Naive B cell (primary cell): ENCODE results near the gene RXRA. TPM values are rescaled to one million over a fixed set of nuclear protein-coding genes. Genes with fewer than 3 reads are reported as not detected.
A peak's percentile ranks its signal among the peaks of the same experiment; 100 is the strongest.

Experiments
- ATAC-seq, 2 donors: fragments of 150-1000 bp; cut with Tn5 transposase; 2 replicates each; pipeline ENCODE4 v1.10.0; 2021; ENCODE audit warnings: low read depth in 2 of 2, mild to moderate bottlenecking in 2 of 2, moderate library complexity in 2 of 2
- DNase-seq: peaks from one replicate; pipeline ENCODE4 v3.0.0; 2022
- H3K27ac Mint-ChIP-seq, 6 donors: one replicate each; pipeline ENCODE4 v1.8.0; 2020 to 2022; ENCODE audit warnings: mild to moderate bottlenecking in 6 of 6, mixed read lengths in 6 of 6, moderate library complexity in 5 of 6, inconsistent platforms in 2 of 6
- H3K27me3 Mint-ChIP-seq, 3 donors: one replicate each; pipeline ENCODE4 v1.8.0; 2021 to 2022; ENCODE audit warnings: mixed read lengths in 3 of 3, mild to moderate bottlenecking in 1 of 3
- H3K36me3 Mint-ChIP-seq, 2 donors: one replicate each; pipeline ENCODE4 v1.8.0; 2020 to 2022; ENCODE audit warnings: mixed read lengths in 2 of 2, inconsistent platforms in 1 of 2, mild to moderate bottlenecking in 1 of 2
- H3K4me1 Mint-ChIP-seq, 3 donors: one replicate each; pipeline ENCODE4 v1.8.0; 2020 to 2022; ENCODE audit warnings: mixed read lengths in 3 of 3, inconsistent platforms in 1 of 3, mild to moderate bottlenecking in 1 of 3, moderate library complexity in 1 of 3
- H3K4me3 Mint-ChIP-seq, 8 donors: one replicate each; pipeline ENCODE4 v1.8.0; 2020 to 2022; ENCODE audit warnings: mild to moderate bottlenecking in 8 of 8, mixed read lengths in 8 of 8, moderate library complexity in 8 of 8, inconsistent platforms in 2 of 8
- H3K9me3 Mint-ChIP-seq, 7 donors: one replicate each; pipeline ENCODE4 v1.8.0; 2020 to 2022; ENCODE audit warnings: mixed read lengths in 7 of 7, mild to moderate bottlenecking in 5 of 7, inconsistent platforms in 2 of 7, moderate library complexity in 1 of 7
- polyA plus RNA-seq, 6 donors: library from polyadenylated mRNA; unstranded; fragments of 300-500 nt; fragmentation: Illumina TruSeq; gene quantifications; one replicate each; pipeline ENCODE4 v1.2.3, GENCODE V29; 2021; ENCODE audit warnings: low read depth in 6 of 6

The RXRA gene
- polyA plus RNA-seq, 6 donors from 2014 or later = 0.31 to 0.76 (median 0.50) TPM; not detected in 1

GRCh38 chr9:134466869-134467616 is 140.8 kb downstream of the RXRA start:
- Mint-ChIP-seq H3K36me3 (no peaks in the 10 kb centered on the region), H3K4me1 (no peaks in the 10 kb centered on the region), H3K27ac (no peak overlapping the region), H3K9me3 (no peaks in the 10 kb centered on the region), H3K4me3 (no peak overlapping the region), H3K27me3 (peaks cover 0 to 13% (median 5%) of the 10 kb centered on the region in 3 donors)
- no peak for DNase-seq
- ATAC-seq = no peak

- no peak for ATAC-seq
- H3K27ac Mint-ChIP-seq = peak overlapping the region in 1 of 6 donors; percentile 44
- no peaks in the 10 kb centered on the region for H3K9me3 Mint-ChIP-seq
- DNase-seq = no peak
- peaks cover 0 to 7% (median 0%) of the 10 kb centered on the region in 3 donors for H3K27me3 Mint-ChIP-seq
- no peak overlapping the region for H3K4me3 Mint-ChIP-seq
- H3K36me3 Mint-ChIP-seq = no peaks in the 10 kb centered on the region
- peaks cover 0 to 1% (median 0%) of the 10 kb centered on the region in 3 donors for H3K4me1 Mint-ChIP-seq
These were observed 142.1 kb downstream of the RXRA start for GRCh38 chr9:134468358-134468757.

- Mint-ChIP-seq H3K27ac (no peak overlapping the region), H3K36me3 (no peaks in the 10 kb centered on the region), H3K27me3 (no peaks in the 10 kb centered on the region), H3K4me1 (peaks cover 0 to 7% (median 7%) of the 10 kb centered on the region in 3 donors), H3K4me3 (no peak overlapping the region), H3K9me3 (no peaks in the 10 kb centered on the region)
- ATAC-seq (no peak), DNase-seq (no peak)
These were observed 143.0 kb downstream of the RXRA start for GRCh38 chr9:134469041-134469875.

GRCh38 chr9:134472256-134472655 is 146.0 kb downstream of the RXRA start:
- Mint-ChIP-seq H3K4me1 (peaks cover 9 to 20% (median 17%) of the 10 kb centered on the region in 3 donors), H3K27ac (peak overlapping the region in 4 of 6 donors; percentile 21 to 83 (median 48)), H3K4me3 (no peak overlapping the region), H3K36me3 (no peaks in the 10 kb centered on the region), H3K27me3 (no peaks in the 10 kb centered on the region), H3K9me3 (peaks cover 0 to 5% (median 0%) of the 10 kb centered on the region in 7 donors)
- ATAC-seq = no peak
- DNase-seq = no peak

- Mint-ChIP-seq H3K27ac (peak overlapping the region in 4 of 6 donors; percentile 54 to 96 (median 78)), H3K36me3 (no peaks in the 10 kb centered on the region), H3K4me1 (peaks cover 9 to 28% (median 17%) of the 10 kb centered on the region in 3 donors), H3K9me3 (peaks cover 0 to 5% (median 0%) of the 10 kb centered on the region in 7 donors), H3K27me3 (no peaks in the 10 kb centered on the region), H3K4me3 (no peak overlapping the region)
- no peak for ATAC-seq
- DNase-seq = no peak
These were observed 147.1 kb downstream of the RXRA start for GRCh38 chr9:134473141-134474054.

GRCh38 chr9:134474055-134474370 is 147.8 kb downstream of the RXRA start:
- DNase-seq (no peak), ATAC-seq (no peak)
- Mint-ChIP-seq H3K27me3 (no peaks in the 10 kb centered on the region), H3K9me3 (peaks cover 0 to 5% (median 0%) of the 10 kb centered on the region in 7 donors), H3K4me1 (peaks cover 9 to 28% (median 17%) of the 10 kb centered on the region in 3 donors), H3K4me3 (no peak overlapping the region), H3K36me3 (no peaks in the 10 kb centered on the region), H3K27ac (peak overlapping the region in 4 of 6 donors; percentile 14 to 96 (median 64))

- Mint-ChIP-seq H3K4me1 (peaks cover 9 to 28% (median 17%) of the 10 kb centered on the region in 3 donors), H3K27me3 (no peaks in the 10 kb centered on the region), H3K27ac (peak overlapping the region; percentile 86 to 99 (median 98)), H3K4me3 (peak overlapping the region in 7 of 8 donors; percentile 71 to 87 (median 78)), H3K9me3 (peaks cover 0 to 5% (median 0%) of the 10 kb centered on the region in 7 donors), H3K36me3 (no peaks in the 10 kb centered on the region)
- ATAC-seq (peak; percentile 95), DNase-seq (peak; percentile 80)
These were observed 148.9 kb downstream of the RXRA start for GRCh38 chr9:134475011-134475790.

GRCh38 chr9:134476272-134476941 is 150.2 kb downstream of the RXRA start:
- H3K27ac Mint-ChIP-seq = peak overlapping the region; percentile 78 to 96 (median 87)
- no peaks in the 10 kb centered on the region for H3K36me3 Mint-ChIP-seq
- peak; percentile 43 for DNase-seq
- H3K4me3 Mint-ChIP-seq = peak overlapping the region in 1 of 8 donors; percentile 59
- no peaks in the 10 kb centered on the region for H3K27me3 Mint-ChIP-seq
- no peak for ATAC-seq
- peaks cover 9 to 28% (median 17%) of the 10 kb centered on the region in 3 donors for H3K4me1 Mint-ChIP-seq
- peaks cover 0 to 5% (median 0%) of the 10 kb centered on the region in 7 donors for H3K9me3 Mint-ChIP-seq

GRCh38 chr9:134476942-134477335 is 150.7 kb downstream of the RXRA start:
- Mint-ChIP-seq H3K4me3 (no peak overlapping the region), H3K36me3 (no peaks in the 10 kb centered on the region), H3K4me1 (peaks cover 9 to 28% (median 17%) of the 10 kb centered on the region in 3 donors), H3K9me3 (peaks cover 0 to 5% (median 0%) of the 10 kb centered on the region in 7 donors), H3K27ac (peak overlapping the region; percentile 78 to 96 (median 87)), H3K27me3 (no peaks in the 10 kb centered on the region)
- DNase-seq (no peak), ATAC-seq (no peak)

GRCh38 chr9:134477342-134477925 is 151.2 kb downstream of the RXRA start:
- Mint-ChIP-seq H3K27me3 (no peaks in the 10 kb centered on the region), H3K27ac (peak overlapping the region; percentile 30 to 96 (median 80)), H3K36me3 (no peaks in the 10 kb centered on the region), H3K4me1 (peaks cover 9 to 28% (median 17%) of the 10 kb centered on the region in 3 donors), H3K4me3 (peak overlapping the region in 1 of 8 donors; percentile 5), H3K9me3 (peaks cover 0 to 5% (median 0%) of the 10 kb centered on the region in 7 donors)
- DNase-seq (no peak), ATAC-seq (no peak)

- Mint-ChIP-seq H3K36me3 (no peaks in the 10 kb centered on the region), H3K27me3 (no peaks in the 10 kb centered on the region), H3K9me3 (peaks cover 0 to 5% (median 0%) of the 10 kb centered on the region in 7 donors), H3K4me3 (peak overlapping the region in 3 of 8 donors; percentile 5 to 62 (median 35)), H3K4me1 (peaks cover 9 to 31% (median 17%) of the 10 kb centered on the region in 3 donors), H3K27ac (peak overlapping the region; percentile 41 to 96 (median 80))
- DNase-seq (no peak), ATAC-seq (no peak)
These were observed 151.7 kb downstream of the RXRA start for GRCh38 chr9:134477927-134478326.
